ENCODE measurements around the gene IGFBP4.

- TF ChIP-seq CTCF (IDR thresholded peaks at IDR 0.05; ENCODE audit: low read depth, low read length, poor library complexity, severe bottlenecking) (no peak), EZH2phosphoT487 (IDR thresholded peaks at IDR 0.05; ENCODE audit: borderline replicate concordance, low read length) (no peak)
Measured at GRCh38 chr17:40402668-40403067, 40.6 kb upstream of the IGFBP4 start.

All from DOHH2 (cell line).